Measurements from ENCODE around the gene HES1. TPM values are rescaled to one million over a fixed set of nuclear protein-coding genes. Genes with fewer than 3 reads are reported as not detected.
A peak's percentile ranks its signal among the peaks of the same experiment; 100 is the strongest.

The HES1 gene
- total and polyA plus RNA-seq, 9 of the 15 experiments (the other 6 are each of a cell fraction or from before 2014, with no cell fraction given), result 3.4 to 37.0 (median 19.3) TPM

GRCh38 chr3:194137506-194138474, 1.8 kb downstream of the HES1 start (continued):
- peak; percentile 86; the same call in 1 of the 2 replicates for TF ChIP-seq ZBTB7A (IDR thresholded peaks at IDR 0.05; ENCODE audit: borderline replicate concordance, control insufficient read depth, low read depth, low read length)
- no peak for TF ChIP-seq PPARD (CRISPR knock-in tag; IDR thresholded peaks at IDR 0.05)
- TF ChIP-seq TAL1 (IDR thresholded peaks at IDR 0.05), result no peak
- TF ChIP-seq ZBTB9 (CRISPR knock-in tag; IDR thresholded peaks at IDR 0.05), result peak; percentile 74; the same call in 1 of the 2 replicates
- TF ChIP-seq ZKSCAN1 (IDR thresholded peaks at IDR 0.05; ENCODE audit: low read depth, low read length), result no peak
- TF ChIP-seq ZNF24 (IDR thresholded peaks at IDR 0.05), result peak; percentile 51; the same call in 1 of the 2 replicates
- no peak for TF ChIP-seq ZBTB12 (CRISPR knock-in tag; IDR thresholded peaks at IDR 0.05)
- no peak for TF ChIP-seq PATZ1 (CRISPR knock-in tag; IDR thresholded peaks at IDR 0.05; ENCODE audit: borderline replicate concordance)
- TF ChIP-seq SMAD1 (IDR thresholded peaks at IDR 0.05; ENCODE audit: low read depth, low read length, partially characterized antibody), result peak; percentile 42
- TF ChIP-seq ZNF217 (CRISPR knock-in tag; IDR thresholded peaks at IDR 0.05), result no peak
- peak; percentile 88 for TF ChIP-seq CXXC5 (CRISPR knock-in tag; IDR thresholded peaks at IDR 0.05)
- TF ChIP-seq POLR3G (IDR thresholded peaks at IDR 0.05; ENCODE audit: extremely low read depth, insufficient read length, insufficient replicate concordance), result no peak
- no peak for TF ChIP-seq ZNF699 (CRISPR knock-in tag; IDR thresholded peaks at IDR 0.05; ENCODE audit: insufficient replicate concordance)
- peak; percentile 64 for TF ChIP-seq SMC3 (conservative IDR thresholded peaks at IDR 0.05; ENCODE audit: insufficient read depth, low read depth, low read length)
- TF ChIP-seq NONO (IDR thresholded peaks at IDR 0.05; ENCODE audit: low read depth in 2 of 2, low read length in 1 of 2), result peak in 1 of 2 experiments; percentile 76; a peak in 1 of 4 replicates
- no peak for TF ChIP-seq ZNF197 (CRISPR knock-in tag; IDR thresholded peaks at IDR 0.05; ENCODE audit: low read depth)
- no peak for TF ChIP-seq SNRNP70 (optimal IDR thresholded peaks at IDR 0.05; ENCODE audit: low read depth, low read length)
- TF ChIP-seq ZNF140 (CRISPR knock-in tag; IDR thresholded peaks at IDR 0.05), result no peak
- TF ChIP-seq ZNF655 (CRISPR knock-in tag; IDR thresholded peaks at IDR 0.05), result no peak
- TF ChIP-seq ZNF174 (CRISPR knock-in tag; IDR thresholded peaks at IDR 0.05), result no peak
- no peak for TF ChIP-seq CHCHD3 (CRISPR knock-in tag; IDR thresholded peaks at IDR 0.05)
- TF ChIP-seq KAT8 (IDR thresholded peaks at IDR 0.05; ENCODE audit: low read depth), result no peak
